HPDE6-E6E7 (cell line): ENCODE measurements around the gene ABL1.
"Not testable (repeated sequence)": the region's sequence is repeated elsewhere in the genome, so short reads cannot be mapped to it uniquely, and the experiment has no call there.

ENCODE experiments used
- DNase-seq: peaks from one replicate; pipeline ENCODE4 v3.0.0; 2011; ENCODE audit warnings: missing footprints; ENCODE audit errors: extremely low spot score

The ABL1 gene

GRCh38 chr9:130903194-130904069 is 68.4 kb downstream of the ABL1 start:
- DNase-seq: no peak

DNA sequence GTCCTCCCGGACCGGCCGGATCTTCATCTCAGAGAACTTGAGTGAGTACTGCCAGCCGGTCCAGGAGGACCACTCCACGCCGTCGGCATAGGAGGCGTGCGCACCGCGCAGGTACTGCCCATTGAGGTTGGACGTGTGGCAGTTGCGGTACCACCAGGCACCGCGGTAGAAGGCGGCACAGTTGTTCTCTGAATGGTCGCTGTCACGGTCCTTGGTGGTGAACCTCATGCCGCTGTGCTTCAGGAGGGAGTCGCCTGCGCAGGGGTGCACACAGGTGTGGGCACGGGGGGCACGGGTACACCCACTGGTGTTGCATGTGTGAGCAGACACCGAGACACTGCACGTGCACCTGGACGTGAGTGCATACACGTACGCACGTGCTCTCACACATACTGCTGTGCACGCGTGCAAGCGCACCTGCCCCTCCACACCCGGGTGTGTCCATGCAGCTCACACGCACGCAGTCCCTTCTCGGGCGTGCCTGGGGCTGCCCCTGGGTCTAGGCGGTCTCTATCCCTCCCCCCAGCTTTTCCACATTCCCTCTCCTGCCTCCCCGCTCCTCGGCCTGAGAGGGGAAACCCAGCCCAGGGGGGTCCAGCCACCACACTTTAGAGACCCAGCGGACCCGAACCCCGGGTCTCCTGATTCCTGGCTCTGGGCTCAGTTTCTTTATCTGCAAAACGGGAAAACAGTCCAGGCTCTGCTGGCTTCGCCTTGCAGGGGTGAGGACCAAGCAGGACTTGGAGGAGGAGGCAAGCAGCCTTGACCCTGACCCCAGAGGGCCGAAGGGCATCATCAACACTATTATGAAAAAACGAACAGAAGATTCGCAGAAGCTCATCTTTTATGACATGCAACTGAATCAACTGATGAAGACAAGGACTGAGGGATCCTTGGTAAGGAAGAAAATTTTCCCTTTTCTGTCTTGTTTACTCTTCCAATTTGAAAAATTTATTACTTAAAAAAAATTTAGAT is 69.3 kb downstream of the ABL1 start:
- DNase-seq: no peak

GRCh38 chr9:130905125-130905901 is 70.3 kb downstream of the ABL1 start:
- no peak for DNase-seq

- no peak for DNase-seq
These were observed 71.1 kb downstream of the ABL1 start for GRCh38 chr9:130905902-130906734.

- no peak for DNase-seq
These were observed 71.8 kb downstream of the ABL1 start for GRCh38 chr9:130906735-130907416.

DNA sequence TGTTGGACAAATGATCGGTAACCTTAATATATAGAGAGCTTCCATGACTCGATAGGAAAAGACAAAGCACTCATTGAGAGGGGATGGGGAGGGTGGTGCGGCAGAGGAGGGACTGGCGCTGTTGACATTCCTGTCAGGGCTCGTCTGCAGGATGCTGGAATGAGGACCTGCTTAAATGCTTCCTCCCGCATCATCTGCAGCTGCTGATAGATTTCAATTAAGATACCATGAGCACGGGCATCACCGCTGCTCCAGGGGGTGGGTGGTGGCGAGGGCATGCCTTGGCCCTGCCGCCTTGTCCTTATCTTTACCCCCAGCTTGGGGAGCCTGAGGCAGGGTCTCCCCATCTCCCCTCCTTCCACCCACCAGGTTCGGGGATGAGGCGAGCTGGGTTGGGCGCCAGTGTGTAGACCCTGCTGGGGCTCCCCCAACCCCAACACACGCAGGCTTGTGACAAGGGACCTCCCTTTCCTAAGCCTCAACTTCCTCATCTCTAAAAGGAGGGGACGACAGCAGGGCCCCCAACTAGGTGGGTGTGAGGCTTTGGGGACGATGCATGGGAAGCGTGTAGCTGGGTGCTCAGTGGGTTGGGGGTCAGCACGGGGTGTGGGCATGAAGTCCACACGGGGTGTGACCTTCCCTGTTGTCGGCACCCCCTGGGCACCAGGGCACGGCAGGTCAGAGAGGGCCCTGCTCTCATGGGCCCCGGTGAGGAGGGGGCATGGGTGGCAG is 73.3 kb downstream of the ABL1 start:
- no peak for DNase-seq

- no peak for DNase-seq
These were observed 73.9 kb downstream of the ABL1 start for GRCh38 chr9:130908878-130909355.

- not testable (repeated sequence) for DNase-seq
These were observed 75.0 kb downstream of the ABL1 start for GRCh38 chr9:130910041-130910440.

- not testable (repeated sequence) for DNase-seq
These were observed 75.6 kb downstream of the ABL1 start for GRCh38 chr9:130910670-130911069.

- no peak for DNase-seq
These were observed 76.4 kb downstream of the ABL1 start for GRCh38 chr9:130911254-130912049.

- no peak for DNase-seq
These were observed 78.0 kb downstream of the ABL1 start for GRCh38 chr9:130912932-130913598.

GRCh38 chr9:130913599-130914416 is 78.8 kb downstream of the ABL1 start:
- DNase-seq: no peak

DNA sequence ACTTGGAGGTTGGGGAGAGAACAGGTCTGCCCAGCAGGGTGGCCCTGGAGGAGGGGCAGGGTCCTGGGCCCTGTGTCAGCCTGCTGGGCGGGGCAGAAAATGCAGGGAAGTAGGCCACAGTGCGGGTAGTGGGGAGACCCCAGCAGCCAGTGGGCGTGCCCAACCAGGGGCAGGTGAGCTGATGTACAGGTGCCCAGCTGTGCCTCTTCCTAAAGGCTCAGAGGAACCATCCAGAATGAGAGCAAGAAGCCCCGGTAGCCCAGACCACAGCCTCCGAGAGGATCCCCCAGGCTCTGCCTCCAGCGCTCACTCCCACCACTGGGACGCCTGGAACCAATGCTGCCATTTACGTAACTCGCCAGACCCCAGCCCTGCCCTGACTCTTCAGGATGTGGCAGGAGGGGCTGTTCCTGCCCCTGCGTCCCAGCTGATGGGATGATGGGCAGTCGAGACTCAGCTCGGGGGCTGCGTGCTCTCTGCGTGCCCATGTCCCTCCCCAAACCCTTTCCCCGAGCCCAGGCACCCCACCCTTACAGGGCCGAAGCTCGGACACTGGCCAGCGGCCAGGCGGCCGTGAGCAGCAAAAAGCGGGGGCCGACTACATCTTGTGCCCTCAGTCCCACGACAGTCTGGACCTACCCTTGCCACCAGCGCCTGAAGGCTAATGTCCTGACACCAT is 79.5 kb downstream of the ABL1 start:
- DNase-seq: no peak

DNA sequence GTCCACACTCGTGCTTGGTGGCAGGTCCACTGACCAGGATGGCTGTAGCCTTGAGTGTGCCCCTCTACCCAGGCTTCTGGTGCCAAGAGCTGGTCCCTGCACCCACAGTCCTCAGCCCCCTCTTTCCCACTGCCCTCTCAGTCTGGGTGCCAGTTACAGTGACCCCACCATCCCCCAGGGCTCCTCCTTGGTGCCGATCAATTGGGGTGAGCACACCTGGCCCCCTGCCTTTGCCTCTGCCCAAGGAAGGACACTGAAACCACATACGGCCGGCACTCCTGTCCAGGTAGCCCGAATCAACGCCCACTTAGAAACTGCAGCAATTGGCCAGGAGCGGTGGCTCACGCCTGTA is 80.0 kb downstream of the ABL1 start:
- DNase-seq: no peak

GRCh38 chr9:130917168-130917960 is 82.3 kb downstream of the ABL1 start:
- DNase-seq: no peak
